Osteocyte (in vitro differentiated cells): ENCODE measurements around the gene ARHGAP21. TPM values are rescaled to one million over a fixed set of nuclear protein-coding genes. Genes with fewer than 3 reads are reported as not detected.
"Not testable (repeated sequence)": the region's sequence is repeated elsewhere in the genome, so short reads cannot be mapped to it uniquely, and the experiment has no call there.

Experiments used
- DNase-seq: peaks from one replicate; pipeline ENCODE4 v3.0.0; 2021; ENCODE audit warnings: mixed read lengths; ENCODE audit not compliant: unreplicated experiment; ENCODE audit errors: extremely low spot score
- H3K27ac Mint-ChIP-seq: one replicate; pipeline ENCODE4 v1.8.0; 2021; ENCODE audit warnings: mild to moderate bottlenecking, mixed read lengths; ENCODE audit not compliant: unreplicated experiment
- H3K27me3 Mint-ChIP-seq: one replicate; pipeline ENCODE4 v1.8.0; 2021; ENCODE audit warnings: mixed read lengths; ENCODE audit not compliant: unreplicated experiment
- H3K36me3 Mint-ChIP-seq: one replicate; pipeline ENCODE4 v1.8.0; 2021; ENCODE audit warnings: mixed read lengths; ENCODE audit not compliant: unreplicated experiment
- H3K4me1 Mint-ChIP-seq: one replicate; pipeline ENCODE4 v1.8.0; 2021; ENCODE audit warnings: mixed read lengths; ENCODE audit not compliant: unreplicated experiment
- H3K4me3 Mint-ChIP-seq: one replicate; pipeline ENCODE4 v1.8.0; 2021; ENCODE audit warnings: mild to moderate bottlenecking, moderate library complexity, mixed read lengths; ENCODE audit not compliant: unreplicated experiment
- H3K9me3 Mint-ChIP-seq: one replicate; pipeline ENCODE4 v1.8.0; 2021; ENCODE audit warnings: mixed read lengths; ENCODE audit not compliant: unreplicated experiment
- total RNA-seq: library from RNA; stranded (reverse); gene quantifications from 2 replicates; pipeline ENCODE4 v1.2.1, GENCODE V29; 2021
- TF ChIP-seq, protein P1 (sequence below): fragments of 200-600 bp; sonication (generic); IDR thresholded peaks from 2 replicates; pipeline ENCODE4 v1.5.0; 2021; ENCODE audit warnings: antibody characterized with exemption, mild to moderate bottlenecking, moderate library complexity

Gene ARHGAP21
- total RNA-seq, 1 donor from 2014 or later: 170 TPM

DNA sequence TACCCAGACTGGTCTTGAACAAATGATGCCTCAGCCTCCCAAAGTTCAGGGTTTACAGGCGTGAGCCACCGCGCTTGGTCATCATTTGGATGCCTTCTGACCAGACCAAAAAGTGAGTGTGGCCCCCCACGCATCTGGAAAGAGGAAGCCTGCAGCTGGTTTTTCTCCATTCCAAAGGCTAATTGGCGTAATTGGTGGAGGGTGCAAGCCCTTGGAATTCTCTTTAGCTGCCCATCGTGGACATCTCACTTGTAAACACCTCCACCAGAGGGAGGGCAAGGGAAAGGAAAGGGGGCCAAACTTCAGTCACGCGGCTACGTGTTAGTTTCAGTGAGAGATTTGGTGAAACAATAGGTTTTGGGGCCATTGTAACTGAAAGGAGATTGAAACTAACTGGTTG is 4.1 kb upstream of the ARHGAP21 start:
- TF ChIP-seq, protein P1, sequence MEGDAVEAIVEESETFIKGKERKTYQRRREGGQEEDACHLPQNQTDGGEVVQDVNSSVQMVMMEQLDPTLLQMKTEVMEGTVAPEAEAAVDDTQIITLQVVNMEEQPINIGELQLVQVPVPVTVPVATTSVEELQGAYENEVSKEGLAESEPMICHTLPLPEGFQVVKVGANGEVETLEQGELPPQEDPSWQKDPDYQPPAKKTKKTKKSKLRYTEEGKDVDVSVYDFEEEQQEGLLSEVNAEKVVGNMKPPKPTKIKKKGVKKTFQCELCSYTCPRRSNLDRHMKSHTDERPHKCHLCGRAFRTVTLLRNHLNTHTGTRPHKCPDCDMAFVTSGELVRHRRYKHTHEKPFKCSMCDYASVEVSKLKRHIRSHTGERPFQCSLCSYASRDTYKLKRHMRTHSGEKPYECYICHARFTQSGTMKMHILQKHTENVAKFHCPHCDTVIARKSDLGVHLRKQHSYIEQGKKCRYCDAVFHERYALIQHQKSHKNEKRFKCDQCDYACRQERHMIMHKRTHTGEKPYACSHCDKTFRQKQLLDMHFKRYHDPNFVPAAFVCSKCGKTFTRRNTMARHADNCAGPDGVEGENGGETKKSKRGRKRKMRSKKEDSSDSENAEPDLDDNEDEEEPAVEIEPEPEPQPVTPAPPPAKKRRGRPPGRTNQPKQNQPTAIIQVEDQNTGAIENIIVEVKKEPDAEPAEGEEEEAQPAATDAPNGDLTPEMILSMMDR: peak; percentile 41
- H3K9me3 Mint-ChIP-seq: no peaks in the 10 kb centered on the region
- H3K27me3 Mint-ChIP-seq: no peaks in the 10 kb centered on the region
- no peaks in the 10 kb centered on the region for H3K36me3 Mint-ChIP-seq
- DNase-seq: no peak
- H3K27ac Mint-ChIP-seq: no peak overlapping the region
- H3K4me3 Mint-ChIP-seq: no peak overlapping the region
- H3K4me1 Mint-ChIP-seq: peaks cover 9% of the 10 kb centered on the region

- TF ChIP-seq, protein P1: no peak
- no peaks in the 10 kb centered on the region for H3K9me3 Mint-ChIP-seq
- H3K36me3 Mint-ChIP-seq: peaks cover 2% of the 10 kb centered on the region
- H3K4me1 Mint-ChIP-seq: peaks cover 11% of the 10 kb centered on the region
- DNase-seq: no peak
- no peaks in the 10 kb centered on the region for H3K27me3 Mint-ChIP-seq
- no peak overlapping the region for H3K27ac Mint-ChIP-seq
- H3K4me3 Mint-ChIP-seq: no peak overlapping the region
Observed at GRCh38 chr10:24726626-24727025, 2.9 kb upstream of the ARHGAP21 start.

- DNase-seq, H3K27me3 Mint-ChIP-seq, H3K36me3 Mint-ChIP-seq, H3K4me3 Mint-ChIP-seq, H3K9me3 Mint-ChIP-seq, H3K27ac Mint-ChIP-seq: not testable (repeated sequence)
- peaks cover 11% of the 10 kb centered on the region for H3K4me1 Mint-ChIP-seq
Observed at GRCh38 chr10:24726029-24726428, 2.3 kb upstream of the ARHGAP21 start.

DNA sequence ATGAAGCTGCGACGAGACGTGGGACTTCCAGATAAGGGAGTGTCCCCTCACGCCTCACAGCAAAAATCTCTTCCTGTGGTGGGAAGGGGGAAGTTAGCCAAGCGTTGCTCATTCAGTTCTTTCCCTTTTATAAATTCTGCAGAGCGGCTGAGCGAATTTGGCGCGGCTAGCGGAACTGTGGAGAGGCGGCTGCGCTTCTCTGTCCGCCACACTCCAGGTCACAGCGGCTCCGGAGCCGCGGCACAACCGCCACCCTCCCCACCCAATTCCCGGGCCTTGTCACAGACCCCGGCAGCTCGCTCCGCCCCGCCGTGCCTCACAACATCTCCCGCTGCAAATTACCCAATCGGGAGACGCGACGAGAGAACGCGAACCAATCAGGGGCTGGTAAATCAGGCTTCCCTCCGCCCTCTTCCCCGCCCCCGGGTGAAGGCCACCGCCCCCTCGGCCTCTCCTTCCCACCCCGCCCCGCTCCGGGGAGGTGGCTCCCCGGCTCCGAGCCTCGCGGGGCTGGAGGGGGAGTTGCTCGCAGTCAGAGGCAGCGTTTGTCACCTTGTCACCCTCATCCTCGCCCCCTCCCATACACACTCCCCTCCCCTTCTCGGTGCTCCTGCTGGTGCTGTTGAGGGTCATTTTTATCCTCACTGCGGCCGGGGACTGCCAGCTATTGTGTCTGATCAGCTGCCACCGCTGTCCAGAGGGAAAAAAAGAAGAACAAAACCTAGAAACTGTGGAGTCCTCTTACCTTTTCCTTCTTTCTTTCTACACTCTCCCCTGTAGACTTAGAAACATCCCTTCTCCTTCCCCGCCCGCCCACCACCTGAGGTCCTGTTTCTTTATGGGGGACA is 918 bp upstream of the ARHGAP21 start:
- Mint-ChIP-seq H3K36me3 (peaks cover 8% of the 10 kb centered on the region), H3K9me3 (no peaks in the 10 kb centered on the region), H3K4me3 (peak overlapping the region; percentile 89), H3K27ac (peak overlapping the region; percentile 92), H3K27me3 (no peaks in the 10 kb centered on the region), H3K4me1 (peaks cover 15% of the 10 kb centered on the region)
- TF ChIP-seq, protein P1: no peak
- peak; percentile 98 for DNase-seq

DNA sequence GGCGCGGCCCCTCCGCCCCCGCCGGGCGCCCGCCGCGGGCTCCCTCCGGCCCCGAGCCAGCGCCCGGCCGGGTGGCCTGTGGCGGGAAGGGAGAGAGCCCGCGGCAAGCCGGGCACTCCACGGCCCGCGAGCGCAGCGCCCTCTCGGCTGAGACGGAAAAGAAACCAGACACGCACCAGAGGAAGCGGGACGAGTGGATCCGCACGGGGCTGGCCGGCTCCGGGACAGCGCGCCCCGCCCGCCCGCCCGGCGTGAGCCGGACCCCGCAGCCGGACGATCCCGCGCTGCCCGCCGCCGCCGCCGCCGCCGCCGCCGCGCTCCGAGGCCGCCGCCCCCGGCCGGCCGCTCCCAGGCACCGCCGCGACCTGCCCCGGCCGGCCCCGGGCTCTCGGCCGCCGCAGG is 300 bp downstream of the ARHGAP21 start:
- no peak for DNase-seq
- TF ChIP-seq, protein P1: no peak
- peaks cover 8% of the 10 kb centered on the region for H3K36me3 Mint-ChIP-seq
- H3K4me3 Mint-ChIP-seq: peak overlapping the region; percentile 62
- H3K27ac Mint-ChIP-seq: no peak overlapping the region
- peaks cover 22% of the 10 kb centered on the region for H3K4me1 Mint-ChIP-seq
- no peaks in the 10 kb centered on the region for H3K9me3 Mint-ChIP-seq
- H3K27me3 Mint-ChIP-seq: no peaks in the 10 kb centered on the region
